DMS153 (cell line): ENCODE measurements around the gene CAMKMT.
"Not testable (repeated sequence)": the region's sequence is repeated elsewhere in the genome, so short reads cannot be mapped to it uniquely, and the experiment has no call there.

Experiments
- DNase-seq: peaks from one replicate; lab custom pipeline; 2025; lab: John Stamatoyannopoulos, UW

The CAMKMT gene

GRCh38 chr2:44550561-44550960 is 188.8 kb downstream of the CAMKMT start:
- no peak for DNase-seq

GRCh38 chr2:44551497-44551896 is 189.8 kb downstream of the CAMKMT start:
- DNase-seq, result no peak

DNA sequence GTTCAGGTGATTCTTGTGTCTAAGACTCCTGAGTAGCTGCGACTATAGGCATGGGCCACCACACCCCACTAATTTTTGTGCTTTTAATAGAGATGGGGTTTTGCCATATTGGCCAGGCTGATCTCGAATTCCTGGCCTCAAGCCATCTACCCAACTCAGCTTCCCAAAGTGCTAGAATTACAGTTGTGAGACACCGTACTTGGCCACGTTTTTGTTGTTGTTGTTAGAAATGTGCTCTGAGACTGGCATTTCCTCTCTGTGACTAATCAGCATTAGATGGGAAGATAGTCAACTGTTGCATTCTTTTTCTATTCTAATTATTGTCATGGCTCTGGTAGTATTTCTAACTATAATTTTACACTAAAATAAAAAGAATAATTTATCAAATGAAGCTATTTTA is 191.7 kb downstream of the CAMKMT start:
- no peak for DNase-seq

DNA sequence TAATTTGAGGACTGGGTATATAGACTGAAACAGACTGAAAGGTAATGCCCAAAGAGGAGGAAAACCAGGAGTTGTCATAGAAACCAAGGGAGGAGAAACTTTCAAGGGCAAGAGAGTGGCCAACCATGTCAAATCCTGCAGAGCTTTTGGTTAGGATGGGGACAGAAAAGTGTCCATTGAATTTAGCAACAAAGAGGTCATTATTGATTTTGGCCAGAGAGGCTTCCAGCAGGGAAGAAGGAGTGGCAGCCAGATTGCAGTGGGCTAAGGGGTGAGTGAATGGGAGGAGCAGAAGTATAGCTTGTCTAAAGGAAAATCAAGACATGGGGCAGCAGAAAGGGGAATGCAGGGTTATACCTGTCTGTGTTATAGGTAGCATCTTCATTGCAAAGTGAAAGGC is 194.0 kb downstream of the CAMKMT start:
- DNase-seq, result no peak

GRCh38 chr2:44559108-44559507 is 197.4 kb downstream of the CAMKMT start:
- DNase-seq, result no peak

DNA sequence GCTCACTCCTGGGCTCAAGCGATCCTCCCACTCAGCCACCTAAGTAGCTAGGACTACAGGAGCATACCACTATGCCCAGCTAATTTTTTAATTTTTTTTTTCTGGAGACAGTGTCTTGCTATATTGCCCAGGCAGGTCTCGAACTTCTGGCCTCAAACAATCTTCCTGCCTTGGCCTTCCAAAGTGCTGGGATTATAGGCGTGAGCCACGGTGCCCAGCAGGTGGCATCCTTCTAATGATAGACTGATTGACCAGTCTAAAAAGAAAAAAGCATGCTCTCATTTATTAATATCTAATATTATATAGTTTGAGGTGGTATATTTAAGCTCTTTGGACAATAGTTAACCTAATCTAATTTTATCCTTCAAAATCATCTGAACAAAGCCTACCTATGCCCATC is 198.6 kb downstream of the CAMKMT start:
- no peak for DNase-seq

GRCh38 chr2:44560941-44561340 is 199.2 kb downstream of the CAMKMT start:
- no peak for DNase-seq

- no peak for DNase-seq
Observed at GRCh38 chr2:44562737-44563136, 201.0 kb downstream of the CAMKMT start.

- DNase-seq, result no peak
Observed at GRCh38 chr2:44564752-44565151, 203.0 kb downstream of the CAMKMT start.

GRCh38 chr2:44566059-44566458 is 204.3 kb downstream of the CAMKMT start:
- DNase-seq, result no peak

DNA sequence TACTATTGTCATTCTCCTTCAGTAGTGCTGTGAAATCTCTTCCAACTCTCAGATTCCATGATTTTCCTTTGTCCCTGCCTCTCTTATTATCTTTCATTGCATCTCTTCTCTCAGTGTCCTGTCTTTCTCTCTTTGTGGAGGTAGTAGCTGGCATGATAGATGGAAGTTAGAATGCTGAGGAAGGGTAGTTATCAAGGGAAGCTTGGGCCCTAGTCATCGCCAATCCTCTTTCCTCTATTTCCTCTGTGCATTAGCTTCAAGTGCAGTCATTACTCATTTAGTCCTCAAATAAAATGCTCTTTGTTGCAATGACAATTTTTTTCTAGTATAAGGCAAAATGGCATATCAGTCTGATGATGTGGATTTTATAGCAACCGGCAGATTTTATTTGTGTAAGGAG is 207.7 kb downstream of the CAMKMT start:
- no peak for DNase-seq

DNA sequence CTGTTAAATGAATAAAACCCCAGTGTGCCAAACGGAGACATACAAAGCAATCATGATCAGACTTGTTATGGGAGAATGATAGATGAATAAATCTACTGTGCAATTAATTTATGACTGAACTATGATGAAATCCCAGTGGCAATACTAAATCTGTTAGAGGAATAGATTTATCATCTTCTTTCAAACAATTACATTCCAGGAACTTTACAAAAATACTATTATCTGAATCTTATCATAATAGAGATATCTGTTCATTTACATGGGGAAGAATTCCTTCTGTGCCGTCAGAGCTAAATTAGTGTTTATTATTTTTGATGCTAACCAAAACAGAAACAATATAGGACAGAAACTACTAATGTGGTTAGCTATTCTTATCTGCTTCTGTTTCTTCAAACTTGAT is 208.5 kb downstream of the CAMKMT start:
- DNase-seq, result no peak

- DNase-seq, result no peak
Observed at GRCh38 chr2:44570777-44571176, 209.0 kb downstream of the CAMKMT start.

- no peak for DNase-seq
Observed at GRCh38 chr2:44572196-44572900, 210.6 kb downstream of the CAMKMT start.

DNA sequence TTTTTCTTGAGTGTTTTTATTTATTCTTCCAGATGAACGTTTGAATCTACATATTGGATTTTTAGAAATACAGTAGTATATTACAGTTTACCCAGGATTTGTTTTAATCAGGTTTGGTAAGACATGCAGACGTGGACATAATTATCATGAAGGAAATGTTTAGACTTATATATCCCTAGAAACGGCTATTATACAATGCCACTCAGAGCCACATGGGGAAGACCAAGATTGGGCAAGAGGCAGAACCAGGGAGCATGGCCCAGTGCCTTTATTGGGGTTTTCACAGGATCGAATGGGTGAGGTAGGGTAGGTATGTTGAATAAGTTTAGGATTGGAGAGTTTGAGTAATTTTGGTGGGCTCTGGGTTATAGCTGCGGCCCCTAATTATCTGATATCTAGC is 212.2 kb downstream of the CAMKMT start:
- DNase-seq, result no peak

GRCh38 chr2:44578471-44579093 is 216.8 kb downstream of the CAMKMT start:
- no peak for DNase-seq

GRCh38 chr2:44579115-44579836 is 217.5 kb downstream of the CAMKMT start:
- DNase-seq, result no peak

DNA sequence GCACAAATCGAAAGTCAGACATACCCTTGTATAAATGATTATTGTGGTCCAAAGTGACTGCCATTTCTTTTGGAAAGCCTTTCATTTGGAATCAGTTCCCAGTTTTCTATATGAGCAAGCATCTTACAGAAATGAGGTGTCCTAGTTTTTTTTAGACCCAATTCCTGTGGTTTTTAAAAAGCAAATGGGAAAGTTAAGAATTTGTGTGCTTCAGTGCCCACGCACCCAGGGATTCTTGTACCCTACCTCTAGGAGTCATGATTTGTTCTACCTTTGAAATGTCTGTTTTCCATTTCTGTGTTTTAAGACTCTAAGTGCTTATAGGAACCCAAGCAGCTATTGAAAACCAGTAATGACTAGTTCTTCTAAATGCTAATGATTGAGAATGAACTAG is 218.1 kb downstream of the CAMKMT start:
- DNase-seq, result no peak

- DNase-seq, result no peak
Observed at GRCh38 chr2:44580875-44581515, 219.2 kb downstream of the CAMKMT start.

DNA sequence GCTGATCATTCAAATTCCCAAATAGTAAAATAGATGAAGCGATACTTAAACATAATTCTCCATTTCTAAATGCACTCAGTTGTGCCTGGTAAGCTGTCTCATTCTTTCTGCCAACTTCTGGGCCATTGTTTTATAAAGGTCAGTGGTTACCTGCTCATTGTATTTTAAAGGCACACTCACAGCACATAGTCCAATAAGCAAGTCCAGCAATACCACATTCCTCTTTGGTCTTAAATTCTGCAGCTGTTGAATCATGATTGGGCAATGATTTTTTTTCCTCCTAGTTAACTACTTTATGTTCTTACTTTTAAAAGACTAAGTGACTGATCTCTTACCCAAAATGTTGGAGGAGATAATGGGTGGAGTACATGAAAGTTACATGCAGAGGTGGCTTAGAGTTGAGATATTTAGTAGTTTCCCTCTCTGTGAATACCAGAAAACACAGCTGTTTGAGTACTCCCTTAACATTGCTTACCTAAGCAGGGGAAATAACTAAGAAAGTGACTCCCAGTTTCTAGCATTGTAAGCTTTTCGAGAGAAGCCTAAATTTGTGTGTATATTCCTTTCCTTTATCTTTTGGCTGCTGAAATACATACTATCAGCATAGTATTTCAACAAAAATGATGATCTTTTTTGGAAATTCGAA is 220.7 kb downstream of the CAMKMT start:
- DNase-seq, result no peak

- DNase-seq, result not testable (repeated sequence)
Observed at GRCh38 chr2:44595615-44596014, 233.9 kb downstream of the CAMKMT start.
